ENCODE results near the gene TENT4A. TPM values are rescaled to one million over a fixed set of nuclear protein-coding genes. Genes with fewer than 3 reads are reported as not detected.
A peak's percentile ranks its signal among the peaks of the same experiment; 100 is the strongest.

TENT4A gene
- total RNA-seq, 4 donors from 2014 or later: 11.9 to 15.2 (median 12.7) TPM

- H3K4me3 ChIP-seq: no peak overlapping the region
- no peak for ATAC-seq
- no peaks in the 10 kb centered on the region for H3K36me3 ChIP-seq
- no peaks in the 10 kb centered on the region for H3K27me3 ChIP-seq
- H3K4me1 ChIP-seq: no peaks in the 10 kb centered on the region
- TF ChIP-seq POLR2A (IDR thresholded peaks at IDR 0.05) (no peak), CTCF (IDR thresholded peaks at IDR 0.05 in 4 of 5, conservative IDR thresholded peaks at IDR 0.05 in 1 of 5) (no peak)
- in situ Hi-C loops (cut with MboI; ENCODE audit: low sequenced_read_pairs in 4 of 4) (no loop called here), intact Hi-C loops (cut with DNase I; ENCODE audit: low total_unique reads) (no loop called here)
- no peak overlapping the region for H3K27ac ChIP-seq
- H3K9me3 ChIP-seq: no peaks in the 10 kb centered on the region
- DNase-seq: no peak
Measured at GRCh38 chr5:6684075-6684474, 29.2 kb upstream of the TENT4A start.

- intact Hi-C loops (cut with DNase I; ENCODE audit: low total_unique reads): no loop called here
- ATAC-seq: no peak
- Histone ChIP-seq H3K4me3 (no peak overlapping the region), H3K36me3 (no peaks in the 10 kb centered on the region), H3K27me3 (no peaks in the 10 kb centered on the region), H3K9me3 (no peaks in the 10 kb centered on the region), H3K27ac (no peak overlapping the region), H3K4me1 (no peaks in the 10 kb centered on the region)
- DNase-seq: no peak
- TF ChIP-seq POLR2A (IDR thresholded peaks at IDR 0.05) (no peak), CTCF (IDR thresholded peaks at IDR 0.05 in 4 of 5, conservative IDR thresholded peaks at IDR 0.05 in 1 of 5) (no peak)
- in situ Hi-C loops (cut with MboI; ENCODE audit: low sequenced_read_pairs in 4 of 4): no loop called here
Measured at GRCh38 chr5:6686501-6686900, 26.7 kb upstream of the TENT4A start.

- H3K36me3 ChIP-seq: no peaks in the 10 kb centered on the region
- H3K4me3 ChIP-seq: peak overlapping the region in 3 of 4 donors; percentile 36 to 55 (median 45)
- no peak overlapping the region for H3K27ac ChIP-seq
- H3K27me3 ChIP-seq: no peaks in the 10 kb centered on the region
- no peak for TF ChIP-seq CTCF (IDR thresholded peaks at IDR 0.05 in 4 of 5, conservative IDR thresholded peaks at IDR 0.05 in 1 of 5)
- TF ChIP-seq POLR2A (IDR thresholded peaks at IDR 0.05): no peak
- H3K9me3 ChIP-seq: no peaks in the 10 kb centered on the region
- in situ Hi-C loops (cut with MboI; ENCODE audit: low sequenced_read_pairs in 4 of 4) (no loop called here), intact Hi-C loops (cut with DNase I; ENCODE audit: low total_unique reads) (no loop called here)
- no peaks in the 10 kb centered on the region for H3K4me1 ChIP-seq
- no peak for DNase-seq
- no peak for ATAC-seq
Measured at GRCh38 chr5:6686915-6687409, 26.3 kb upstream of the TENT4A start.

GRCh38 chr5:6687505-6687904 lies 25.7 kb upstream of the TENT4A start:
- intact Hi-C loops (cut with DNase I; ENCODE audit: low total_unique reads): no loop called here

More at GRCh38 chr5:6687505-6687904, 25.7 kb upstream of the TENT4A start:
- ATAC-seq (no peak), DNase-seq (no peak)
- in situ Hi-C loops (cut with MboI; ENCODE audit: low sequenced_read_pairs in 4 of 4): no loop called here
- H3K4me1 ChIP-seq: no peaks in the 10 kb centered on the region
- no peak overlapping the region for H3K27ac ChIP-seq
- H3K27me3 ChIP-seq: no peaks in the 10 kb centered on the region
- no peaks in the 10 kb centered on the region for H3K36me3 ChIP-seq
- no peaks in the 10 kb centered on the region for H3K9me3 ChIP-seq
- no peak overlapping the region for H3K4me3 ChIP-seq
- TF ChIP-seq CTCF (IDR thresholded peaks at IDR 0.05 in 4 of 5, conservative IDR thresholded peaks at IDR 0.05 in 1 of 5) (no peak), POLR2A (IDR thresholded peaks at IDR 0.05) (no peak)
